GM12878 (cell line): ENCODE results near the gene ABCA9. TPM values are rescaled to one million over a fixed set of nuclear protein-coding genes. Genes with fewer than 3 reads are reported as not detected.

Experiments
- ATAC-seq: fragments of 200-7000 bp; cut with Tn5 transposase; 3 replicates; pipeline ENCODE4 v1.9.1; 2020; ENCODE audit warnings: mild to moderate bottlenecking, moderate library complexity
- BruUV-seq: library from RNA; stranded (reverse); fragments of 400-500 nt; replicated peaks from 2 replicates; lab custom pipeline; 2021; lab: Mats Ljungman, UMichigan
- CTCF ChIA-PET: fragments of 300-600 bp; sonication (Branson Sonifier 250); formaldehyde crosslinking; extraction: SDS; loops from one replicate; lab custom pipeline; 2021; ENCODE audit warnings: inconsistent platforms; lab: Yijun Ruan, JAX
- POLR2A ChIA-PET: fragments of 350-600 bp; formaldehyde crosslinking; extraction: SDS; loops from one replicate; lab custom pipeline; 2021; ENCODE audit warnings: inconsistent platforms; lab: Charles Lee
- RAD21 ChIA-PET: fragments of 300-600 bp; sonication (Branson Sonifier 250); formaldehyde crosslinking; loops from one replicate; lab custom pipeline; 2023; ENCODE audit warnings: antibody characterized with exemption; ENCODE audit not compliant: unreplicated experiment; lab: Charles Lee
- SMC1A ChIA-PET: fragments of 300-600 bp; sonication (Branson Sonifier 250); formaldehyde crosslinking; loops from one replicate; lab custom pipeline; 2023; ENCODE audit not compliant: unreplicated experiment, uncharacterized antibody; lab: Charles Lee
- DNase-seq: peaks from one replicate; pipeline ENCODE4 v3.0.0-alpha.2; 2011; ENCODE audit warnings: low read depth, low spot score
- FAIRE-seq: peaks from 3 replicates; lab custom pipeline; 2011; peaks lifted over from hg19 to GRCh38; lab: Jason Lieb, UNC
- H2AFZ ChIP-seq: 2 replicates; pipeline ENCODE4 v1.6.0; 2011; ENCODE audit warnings: low read depth, low read length, control low read depth; ENCODE audit not compliant: control insufficient read depth
- H3K27ac ChIP-seq: 2 replicates; pipeline ENCODE4 v1.5.1; 2011; ENCODE audit warnings: control low read depth; ENCODE audit not compliant: control insufficient read depth, insufficient read depth
- H3K27me3 ChIP-seq, 2 experiments: replicated peaks in 1 of 2; 2 replicates each; pipeline versions ENCODE4 v1.6.0 to v1.6.1; 2011; ENCODE audit warnings: low read length in 1 of 2; ENCODE audit not compliant: control insufficient read depth in 2 of 2, insufficient read depth in 2 of 2
- H3K36me3 ChIP-seq, 2 experiments: 2 replicates each; pipeline ENCODE4 v1.5.1; 2011; ENCODE audit warnings: low read length in 1 of 2; ENCODE audit not compliant: control insufficient read depth in 2 of 2, insufficient read depth in 2 of 2
- H3K4me1 ChIP-seq: 2 replicates; pipeline ENCODE4 v1.6.1; 2011; ENCODE audit warnings: mild to moderate bottlenecking, low read length, moderate library complexity, mixed read lengths; ENCODE audit not compliant: control insufficient read depth, insufficient read depth
- H3K4me2 ChIP-seq: 2 replicates; pipeline ENCODE4 v1.6.0; 2011; ENCODE audit warnings: control low read depth; ENCODE audit not compliant: control insufficient read depth, insufficient read depth
- H3K4me3 ChIP-seq: fragments of 200-600 bp; sonication (generic); 2 replicates; pipeline ENCODE4 v1.5.1; 2016
- H3K79me2 ChIP-seq: 2 replicates; pipeline ENCODE4 v1.6.0; 2011; ENCODE audit warnings: low read length; ENCODE audit not compliant: control insufficient read depth, insufficient read depth
- H3K9ac ChIP-seq: 2 replicates; pipeline ENCODE4 v1.8.0; 2011; ENCODE audit warnings: low read length, control low read depth, mixed read lengths; ENCODE audit not compliant: control insufficient read depth, insufficient read depth
- H3K9me3 ChIP-seq: replicated peaks from 3 replicates; pipeline ENCODE4 v1.5.1; 2011; ENCODE audit warnings: mild to moderate bottlenecking, low read length; ENCODE audit not compliant: control insufficient read depth, insufficient read depth
- H4K20me1 ChIP-seq: 2 replicates; pipeline ENCODE4 v1.6.0; 2011; ENCODE audit not compliant: control insufficient read depth, insufficient read depth
- EZH2 ChIP-seq: IDR thresholded peaks from 2 replicates; pipeline ENCODE4 v1.6.1; 2012; ENCODE audit warnings: low read depth, mild to moderate bottlenecking, control low read depth, inconsistent platforms, low read length, borderline replicate concordance; ENCODE audit not compliant: control insufficient read depth
- JUND ChIP-seq: IDR thresholded peaks from 2 replicates; pipeline ENCODE4 v1.6.1; 2012; ENCODE audit warnings: low read depth, mild to moderate bottlenecking, low read length, improper control_type of control experiment, moderate library complexity
- KLF5 ChIP-seq: fragments of 450-650 bp; IDR thresholded peaks from 2 replicates; pipeline ENCODE4 v1.6.1; 2014; ENCODE audit warnings: mild to moderate bottlenecking; ENCODE audit not compliant: partially characterized antibody
- PAX5 ChIP-seq: IDR thresholded peaks from 2 replicates; pipeline ENCODE4 v1.6.1; 2011; ENCODE audit warnings: low read depth, low read length, borderline replicate concordance
- WGBS: methylation state at CpG from one replicate; pipeline ENCODE4 v1.1.6; 2016; ENCODE audit warnings: low lambda C conversion rate; ENCODE audit not compliant: insufficient replicate concordance, insufficient coverage; ENCODE audit errors: missing lambda C conversion rate; 5-methylcytosine and 5-hydroxymethylcytosine counted together
- in situ Hi-C: fragments of 300-500 bp; cut with MboI; formaldehyde crosslinking; loops from 9 replicates; pipeline ENCODE4 v1.14.3; 2018; ENCODE audit warnings: mixed read lengths
- intact Hi-C: fragments of 100-400 bp; cut with micrococcal nuclease; formaldehyde crosslinking; loops from one replicate; pipeline ENCODE4 v1.14.2; 2022; ENCODE audit not compliant: unreplicated experiment
- polyA plus RNA-seq, 11 experiments: library from polyadenylated mRNA; depleted of rRNA in 4 of 11; unstranded in 6 of 11; stranded (reverse) in 5 of 11; fragments of >200 nt; fragmentation: Nextera tagmentation in 4 of 11; fragmentation: Illumina TruSeq in 1 of 11; extraction: Ambion mirVana in 4 of 11; extraction: Trizol in 1 of 11; gene quantifications; 1 replicate in 1 of 11; 2 replicates in 10 of 11; pipeline versions ENCODE4 v1.2.1 to v1.2.3, GENCODE V29; 2011 to 2016; ENCODE audit warnings: inconsistent platforms in 2 of 11, missing spikeins in 2 of 11, low read depth in 1 of 11
- total RNA-seq, 4 experiments: library from RNA; depleted of rRNA in 3 of 4; stranded (reverse); fragments of >200 nt in 3 of 4; fragmentation: Illumina TruSeq in 1 of 4; extraction: Trizol in 1 of 4; gene quantifications; 2 replicates each; pipeline versions ENCODE4 v1.2.1 to v1.2.3, GENCODE V29; 2013 to 2021
- TF ChIP-seq, protein P1 (sequence below): fragments of 150-350 bp; IDR thresholded peaks from 2 replicates; pipeline ENCODE4 v1.6.1; 2016; ENCODE audit warnings: low read depth, low read length

Gene ABCA9
- total and polyA plus RNA-seq, 10 of the 15 experiments (the other 5 are each of a cell fraction or from before 2014, with no cell fraction given) = under 0.01 to 2.9 (median 0.31) TPM

- ATAC-seq (no peak), FAIRE-seq (no peak), DNase-seq (no peak)
- ChIA-PET RAD21 (no interaction called here), CTCF (no interaction called here), POLR2A (no interaction called here), SMC1A (no interaction called here)
- no peak overlapping the region for H3K9ac ChIP-seq
- intact Hi-C loops (no loop called here), in situ Hi-C loops (no loop called here)
- no peak overlapping the region for H2AFZ ChIP-seq
- H3K79me2 ChIP-seq = no peaks in the 10 kb centered on the region
- H3K4me3 ChIP-seq = no peak overlapping the region
- 78% methylated on average over 2 of the region's 2 CpGs for WGBS
- H3K36me3 ChIP-seq = no peaks in the 10 kb centered on the region
- H3K4me2 ChIP-seq = no peak overlapping the region
- no peaks in the 10 kb centered on the region for H3K4me1 ChIP-seq
- H4K20me1 ChIP-seq = no peaks in the 10 kb centered on the region
- no peaks in the 10 kb centered on the region; the same call in 1 of the 3 replicates for H3K9me3 ChIP-seq
- H3K27ac ChIP-seq = no peak overlapping the region
- H3K27me3 ChIP-seq = no peaks in the 10 kb centered on the region
- no TSS peak for BruUV-seq
- TF ChIP-seq KLF5 = no peak
- TF ChIP-seq, protein P1, sequence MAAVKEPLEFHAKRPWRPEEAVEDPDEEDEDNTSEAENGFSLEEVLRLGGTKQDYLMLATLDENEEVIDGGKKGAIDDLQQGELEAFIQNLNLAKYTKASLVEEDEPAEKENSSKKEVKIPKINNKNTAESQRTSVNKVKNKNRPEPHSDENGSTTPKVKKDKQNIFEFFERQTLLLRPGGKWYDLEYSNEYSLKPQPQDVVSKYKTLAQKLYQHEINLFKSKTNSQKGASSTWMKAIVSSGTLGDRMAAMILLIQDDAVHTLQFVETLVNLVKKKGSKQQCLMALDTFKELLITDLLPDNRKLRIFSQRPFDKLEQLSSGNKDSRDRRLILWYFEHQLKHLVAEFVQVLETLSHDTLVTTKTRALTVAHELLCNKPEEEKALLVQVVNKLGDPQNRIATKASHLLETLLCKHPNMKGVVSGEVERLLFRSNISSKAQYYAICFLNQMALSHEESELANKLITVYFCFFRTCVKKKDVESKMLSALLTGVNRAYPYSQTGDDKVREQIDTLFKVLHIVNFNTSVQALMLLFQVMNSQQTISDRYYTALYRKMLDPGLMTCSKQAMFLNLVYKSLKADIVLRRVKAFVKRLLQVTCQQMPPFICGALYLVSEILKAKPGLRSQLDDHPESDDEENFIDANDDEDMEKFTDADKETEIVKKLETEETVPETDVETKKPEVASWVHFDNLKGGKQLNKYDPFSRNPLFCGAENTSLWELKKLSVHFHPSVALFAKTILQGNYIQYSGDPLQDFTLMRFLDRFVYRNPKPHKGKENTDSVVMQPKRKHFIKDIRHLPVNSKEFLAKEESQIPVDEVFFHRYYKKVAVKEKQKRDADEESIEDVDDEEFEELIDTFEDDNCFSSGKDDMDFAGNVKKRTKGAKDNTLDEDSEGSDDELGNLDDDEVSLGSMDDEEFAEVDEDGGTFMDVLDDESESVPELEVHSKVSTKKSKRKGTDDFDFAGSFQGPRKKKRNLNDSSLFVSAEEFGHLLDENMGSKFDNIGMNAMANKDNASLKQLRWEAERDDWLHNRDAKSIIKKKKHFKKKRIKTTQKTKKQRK = no peak
- TF ChIP-seq PAX5 = no peak
- no peak for TF ChIP-seq JUND
- TF ChIP-seq EZH2 = no peak
These were observed 15.1 kb downstream of the ABCA9 start for GRCh38 chr17:69045646-69046045.
